ENCODE results near the gene SHMT2. TPM values are rescaled to one million over a fixed set of nuclear protein-coding genes. Genes with fewer than 3 reads are reported as not detected.

Gene SHMT2
- total RNA-seq, 1 donor, result 199 TPM

GRCh38 chr12:57242691-57243454 lies 13.4 kb downstream of the SHMT2 start:
- TF ChIP-seq CTCF (IDR thresholded peaks at IDR 0.05; ENCODE audit: insufficient read depth, low read depth, low read length), result peak; percentile 64
- peak; percentile 46 for DNase-seq (ENCODE audit: low read depth)
- peak overlapping the region; percentile 47 for H3K4me3 ChIP-seq (ENCODE audit: low read depth, low read length)

GRCh38 chr12:57243521-57244311 lies 14.2 kb downstream of the SHMT2 start:
- H3K4me3 ChIP-seq (ENCODE audit: low read depth, low read length), result peak overlapping the region; percentile 47
- DNase-seq (ENCODE audit: low read depth), result peak; percentile 66
- peak; percentile 76 for TF ChIP-seq CTCF (IDR thresholded peaks at IDR 0.05; ENCODE audit: insufficient read depth, low read depth, low read length)

- TF ChIP-seq CTCF (IDR thresholded peaks at IDR 0.05; ENCODE audit: insufficient read depth, low read depth, low read length), result no peak
- no peak overlapping the region for H3K4me3 ChIP-seq (ENCODE audit: low read depth, low read length)
- no peak for DNase-seq (ENCODE audit: low read depth)
Measured at GRCh38 chr12:57244312-57244696, 14.8 kb downstream of the SHMT2 start.

- H3K4me3 ChIP-seq (ENCODE audit: low read depth, low read length), result no peak overlapping the region
- no peak for DNase-seq (ENCODE audit: low read depth)
- TF ChIP-seq CTCF (IDR thresholded peaks at IDR 0.05; ENCODE audit: insufficient read depth, low read depth, low read length), result no peak
Measured at GRCh38 chr12:57247041-57247440, 17.5 kb downstream of the SHMT2 start.

GRCh38 chr12:57248934-57249742 lies 19.6 kb downstream of the SHMT2 start:
- no peak overlapping the region for H3K4me3 ChIP-seq (ENCODE audit: low read depth, low read length)
- TF ChIP-seq CTCF (IDR thresholded peaks at IDR 0.05; ENCODE audit: insufficient read depth, low read depth, low read length), result no peak
- no peak for DNase-seq (ENCODE audit: low read depth)

- DNase-seq (ENCODE audit: low read depth), result no peak
- TF ChIP-seq CTCF (IDR thresholded peaks at IDR 0.05; ENCODE audit: insufficient read depth, low read depth, low read length), result no peak
- H3K4me3 ChIP-seq (ENCODE audit: low read depth, low read length), result no peak overlapping the region
Measured at GRCh38 chr12:57250541-57250940, 21.0 kb downstream of the SHMT2 start.

Measured in fibroblast of villous mesenchyme (primary cell).